GM10266 (cell line): ENCODE measurements around the gene SMC4.

Experiments used
- DNase-seq: peaks from one replicate; pipeline ENCODE4 v3.0.0; 2012; ENCODE audit errors: extremely low spot score
- CTCF ChIP-seq: IDR thresholded peaks from 2 replicates; pipeline ENCODE4 v1.5.1; 2012; ENCODE audit warnings: mild to moderate bottlenecking, low read depth; ENCODE audit not compliant: control insufficient read depth, insufficient read depth; ENCODE audit errors: missing control alignments

The SMC4 gene

GRCh38 chr3:160381470-160381869 lies 18.0 kb upstream of the SMC4 start:
- no peak for TF ChIP-seq CTCF
- DNase-seq = no peak

- no peak for DNase-seq
- no peak for TF ChIP-seq CTCF
Measured at GRCh38 chr3:160384639-160385318, 14.7 kb upstream of the SMC4 start.

GRCh38 chr3:160390565-160391138 lies 8.8 kb upstream of the SMC4 start:
- no peak for DNase-seq
- no peak for TF ChIP-seq CTCF

GRCh38 chr3:160392798-160393197 lies 6.7 kb upstream of the SMC4 start:
- DNase-seq = no peak
- no peak for TF ChIP-seq CTCF

- no peak for DNase-seq
- TF ChIP-seq CTCF = no peak
Measured at GRCh38 chr3:160393346-160394008, 6.0 kb upstream of the SMC4 start.

GRCh38 chr3:160394009-160394392 lies 5.4 kb upstream of the SMC4 start:
- TF ChIP-seq CTCF = no peak
- DNase-seq = no peak

- no peak for DNase-seq
Measured at GRCh38 chr3:160395297-160395696, 4.2 kb upstream of the SMC4 start.

More at GRCh38 chr3:160395297-160395696, 4.2 kb upstream of the SMC4 start:
- no peak for TF ChIP-seq CTCF
